Small intestine (tissue), 7 donors: Measurements from ENCODE around the gene NDUFB6. TPM values are rescaled to one million over a fixed set of nuclear protein-coding genes. Genes with fewer than 3 reads are reported as not detected.

ENCODE experiments used
- DNase-seq, 2 donors: peaks; one replicate each; pipeline versions ENCODE4 v3.0.0 to v3.0.0-alpha.2; 2013
- FAIRE-seq: peaks from 2 replicates; lab custom pipeline; 2012; peaks lifted over from hg19 to GRCh38; lab: Jason Lieb, UNC
- H3K27ac ChIP-seq, 3 donors: one replicate each; pipeline ENCODE4 v1.5.1; 2013; ENCODE audit warnings: low read length in 2 of 3, mild to moderate bottlenecking in 2 of 3, control low read depth in 1 of 3, inconsistent platforms in 1 of 3, low read depth in 1 of 3, moderate library complexity in 1 of 3
- H3K27me3 ChIP-seq, 3 donors: one replicate each; pipeline ENCODE4 v1.6.1; 2013; ENCODE audit warnings: low read length in 3 of 3, inconsistent platforms in 1 of 3; ENCODE audit not compliant: control insufficient read depth in 3 of 3, insufficient read depth in 3 of 3
- H3K36me3 ChIP-seq, 3 donors: one replicate each; pipeline ENCODE4 v1.6.1; 2013; ENCODE audit warnings: low read length in 3 of 3, inconsistent platforms in 1 of 3, low read depth in 1 of 3, mild to moderate bottlenecking in 1 of 3, moderate library complexity in 1 of 3; ENCODE audit not compliant: control insufficient read depth in 3 of 3, insufficient read depth in 2 of 3
- H3K4me1 ChIP-seq, 3 donors: one replicate each; pipeline ENCODE4 v1.6.1; 2013; ENCODE audit warnings: low read length in 2 of 3, inconsistent platforms in 1 of 3, low read depth in 1 of 3, mild to moderate bottlenecking in 1 of 3, moderate library complexity in 1 of 3; ENCODE audit not compliant: control insufficient read depth in 3 of 3, insufficient read depth in 2 of 3
- H3K4me3 ChIP-seq, 3 donors: one replicate each; pipeline ENCODE4 v1.5.1; 2013; ENCODE audit warnings: low read length in 3 of 3, control low read depth in 1 of 3, inconsistent platforms in 1 of 3, low read depth in 1 of 3, mild to moderate bottlenecking in 1 of 3, moderate library complexity in 1 of 3
- H3K9me3 ChIP-seq, 2 donors: one replicate each; pipeline ENCODE4 v1.6.1; 2013; ENCODE audit warnings: low read depth in 1 of 2, low read length in 1 of 2; ENCODE audit not compliant: control insufficient read depth in 2 of 2, insufficient read depth in 1 of 2
- WGBS, 3 donors: extraction: QIAGEN DNeasy Blood & Tissue Kit; methylation state at CpG; one replicate each; pipeline ENCODE4 v1.1.7; 2013; 5-methylcytosine and 5-hydroxymethylcytosine counted together
- polyA plus RNA-seq, 4 donors: library from polyadenylated mRNA; stranded (reverse) in 3 of 4; unstranded in 1 of 4; fragments of 200-250 nt in 3 of 4; fragments of 120-200 nt in 1 of 4; gene quantifications; one replicate each; pipeline versions ENCODE4 v1.2.1 to v1.2.3, GENCODE V29; 2013
- donor health status: healthy with polysubstance abuse.
- donor health status: control.
- donor health status: control.
- donor health status: Bipolar disorder and iron deficiency.
- donor health status: healthy.

The NDUFB6 gene
- polyA plus RNA-seq, 4 donors = 46.6 to 78.7 (median 61.9) TPM

DNA sequence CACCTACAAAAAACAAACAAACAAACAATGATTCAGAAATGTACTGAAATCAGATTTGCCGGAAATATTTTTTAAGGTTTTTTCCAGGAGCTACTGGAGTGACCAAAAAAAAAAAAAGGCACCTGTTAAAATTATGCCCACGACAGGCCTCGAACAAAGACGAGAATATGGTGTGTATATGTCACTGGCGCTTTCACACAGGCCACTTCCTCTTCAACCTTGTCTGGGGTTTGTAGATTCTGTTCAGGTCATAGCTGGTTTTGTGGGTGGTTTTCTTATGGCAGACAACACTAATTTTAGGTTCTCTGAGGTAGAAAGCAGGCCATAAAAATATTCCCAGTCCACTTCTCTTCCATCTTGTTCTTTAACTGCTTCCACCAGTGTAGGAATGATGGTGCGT, 7.0 kb downstream of the NDUFB6 start:
- no peaks in the 10 kb centered on the region for H3K27me3 ChIP-seq
- no peaks in the 10 kb centered on the region for H3K9me3 ChIP-seq
- no peak for FAIRE-seq
- peaks cover 2 to 38% (median 4%) of the 10 kb centered on the region in 3 donors for H3K36me3 ChIP-seq
- DNase-seq = no peak
- H3K4me1 ChIP-seq = peaks cover 0 to 8% (median 0%) of the 10 kb centered on the region in 3 donors
- H3K27ac ChIP-seq = no peak overlapping the region
- 77 to 86% (median 86%) methylated on average over 6 of the region's 6 CpGs for WGBS, 3 donors
- H3K4me3 ChIP-seq = no peak overlapping the region

GRCh38 chr9:32558408-32558934, 14.5 kb downstream of the NDUFB6 start:
- FAIRE-seq (no peak), DNase-seq (no peak)
- Histone ChIP-seq H3K27me3 (no peaks in the 10 kb centered on the region), H3K36me3 (peaks cover 0 to 7% (median 0%) of the 10 kb centered on the region in 3 donors), H3K27ac (no peak overlapping the region), H3K4me1 (peaks cover 0 to 19% (median 0%) of the 10 kb centered on the region in 3 donors), H3K4me3 (no peak overlapping the region), H3K9me3 (no peaks in the 10 kb centered on the region)
- WGBS, 3 donors = 60 to 68% (median 62%) methylated on average over 3 of the region's 3 CpGs

- H3K27ac ChIP-seq = peak overlapping the region in 1 of 3 donors; percentile 2
These were observed 18.4 kb downstream of the NDUFB6 start for GRCh38 chr9:32554591-32554990.

GRCh38 chr9:32554107-32554506, 18.9 kb downstream of the NDUFB6 start:
- Histone ChIP-seq H3K27ac (peak overlapping the region in 1 of 3 donors; percentile 85), H3K4me3 (no peak overlapping the region), H3K9me3 (no peaks in the 10 kb centered on the region), H3K36me3 (peaks cover 0 to 8% (median 0%) of the 10 kb centered on the region in 3 donors), H3K27me3 (no peaks in the 10 kb centered on the region), H3K4me1 (peaks cover 0 to 23% (median 3%) of the 10 kb centered on the region in 3 donors)
- 59 to 71% (median 67%) methylated on average over 2 of the region's 2 CpGs for WGBS, 3 donors
- peak in 1 of 2 donors; percentile 42 for DNase-seq
- FAIRE-seq = no peak

More at GRCh38 chr9:32554591-32554990, 18.4 kb downstream of the NDUFB6 start:
- FAIRE-seq (no peak), DNase-seq (no peak)
- Histone ChIP-seq H3K36me3 (peaks cover 0 to 7% (median 0%) of the 10 kb centered on the region in 3 donors), H3K27me3 (no peaks in the 10 kb centered on the region), H3K4me3 (no peak overlapping the region), H3K9me3 (no peaks in the 10 kb centered on the region), H3K4me1 (peaks cover 0 to 23% (median 3%) of the 10 kb centered on the region in 3 donors)

- H3K9me3 ChIP-seq = no peaks in the 10 kb centered on the region
- DNase-seq = peak; percentile 91 to 96
- FAIRE-seq = no peak
- H3K4me1 ChIP-seq = peaks cover 0 to 23% (median 3%) of the 10 kb centered on the region in 3 donors
- H3K27ac ChIP-seq = peak within 1 kb of the TSS; percentile 85 to 99 (median 90)
- peaks cover 0 to 15% (median 0%) of the 10 kb centered on the region in 3 donors for H3K36me3 ChIP-seq
- peak within 1 kb of the TSS; percentile 53 to 74 (median 58) for H3K4me3 ChIP-seq
- no peaks in the 10 kb centered on the region for H3K27me3 ChIP-seq
- 0 to 1% (median 1%) methylated on average over 46 of the region's 46 CpGs for WGBS, 3 donors
These were observed 20.6 kb downstream of the NDUFB6 start, which contains the start of the genes SMIM27 and TOPORS for GRCh38 chr9:32552172-32552872. TSS of gene SMIM27 (plus strand) at chr9:32552327. CDS start at chr9:32552435, 108 bp downstream. TSS of gene TOPORS (minus strand) at chr9:32552586. CDS start at chr9:32552436, 150 bp downstream.

DNA sequence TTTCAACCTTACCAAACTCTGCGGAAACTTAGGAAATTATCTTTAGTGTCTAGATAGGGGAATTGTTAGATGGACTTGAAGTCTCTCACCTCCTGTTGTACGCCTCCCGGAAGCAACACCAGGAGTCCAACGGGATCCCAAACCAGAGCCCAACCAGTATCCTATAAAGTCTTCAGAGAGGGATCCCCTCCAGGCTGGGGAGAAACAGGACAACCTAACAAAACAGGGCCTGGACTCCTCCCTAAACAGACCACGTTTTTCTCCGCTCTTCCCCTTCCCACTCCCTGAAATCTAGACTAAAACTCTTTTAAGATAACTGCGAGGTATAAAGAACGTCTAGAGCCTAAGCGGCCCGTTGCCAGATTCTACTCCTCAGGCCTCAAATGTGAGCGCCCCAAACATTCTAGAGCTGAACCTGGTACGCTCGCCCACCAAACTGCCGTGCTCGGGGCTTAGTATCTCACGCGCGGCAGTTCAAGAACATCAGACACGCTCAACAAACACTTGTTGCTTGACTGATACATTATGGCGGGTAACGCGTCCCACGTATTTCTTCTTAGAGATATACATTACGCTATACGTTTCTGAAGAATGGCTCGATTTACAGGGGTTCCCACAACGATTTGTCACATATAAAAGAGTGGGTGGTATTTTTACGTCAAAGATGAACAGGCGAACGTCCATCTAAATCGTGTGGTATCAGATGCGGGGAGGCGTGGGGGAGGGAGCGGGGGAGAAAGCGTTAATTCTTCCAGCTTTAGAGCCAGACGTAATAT, 21.5 kb downstream of the NDUFB6 start:
- Histone ChIP-seq H3K27me3 (no peaks in the 10 kb centered on the region), H3K27ac (peak overlapping the region; percentile 67 to 94 (median 85)), H3K36me3 (peaks cover 0 to 17% (median 0%) of the 10 kb centered on the region in 3 donors), H3K9me3 (no peaks in the 10 kb centered on the region), H3K4me3 (peak overlapping the region; percentile 53 to 74 (median 58)), H3K4me1 (peaks cover 0 to 23% (median 3%) of the 10 kb centered on the region in 3 donors)
- WGBS, 3 donors = 0 to 1% (median 1%) methylated on average over 36 of the region's 36 CpGs
- DNase-seq = peak; percentile 58 to 67
- FAIRE-seq = no peak

GRCh38 chr9:32550562-32551275, 22.2 kb downstream of the NDUFB6 start:
- peak; percentile 85 to 95 for DNase-seq
- 0 to 1% (median 0%) methylated on average over 64 to 75 of the region's 75 CpGs for WGBS, 3 donors
- H3K36me3 ChIP-seq = peaks cover 0 to 17% (median 0%) of the 10 kb centered on the region in 3 donors
- H3K4me3 ChIP-seq = peak overlapping the region; percentile 53 to 74 (median 58)
- H3K27me3 ChIP-seq = no peaks in the 10 kb centered on the region
- no peaks in the 10 kb centered on the region for H3K9me3 ChIP-seq
- FAIRE-seq = no peak
- peak overlapping the region; percentile 67 to 94 (median 85) for H3K27ac ChIP-seq
- peaks cover 0 to 23% (median 3%) of the 10 kb centered on the region in 3 donors for H3K4me1 ChIP-seq
